Measurements from ENCODE around the gene MAPRE2. TPM values are rescaled to one million over a fixed set of nuclear protein-coding genes. Genes with fewer than 3 reads are reported as not detected.

MAPRE2 gene
- total RNA-seq, 1 experiment from 2014 or later = 14.6 TPM

DNA sequence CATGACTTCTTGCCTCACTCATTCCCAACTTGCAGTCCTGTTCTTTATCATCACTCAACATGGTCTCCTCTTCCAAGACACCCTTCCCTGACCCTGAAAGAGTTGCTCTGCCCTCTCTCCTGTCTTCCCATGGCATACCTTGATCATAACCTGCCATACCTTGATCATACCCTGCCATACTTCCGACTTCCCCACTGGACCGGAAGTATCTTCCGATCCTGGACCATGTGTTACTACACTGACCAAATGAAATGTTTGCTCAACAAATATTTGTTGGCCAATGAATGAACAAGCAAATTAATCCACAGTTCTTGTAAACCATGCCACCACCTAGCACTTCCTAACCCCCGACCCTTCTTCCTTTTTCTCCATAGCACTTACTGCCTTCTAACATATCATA is 138.7 kb downstream of the MAPRE2 start:
- no peak for DNase-seq (ENCODE audit: low read depth)

DNA sequence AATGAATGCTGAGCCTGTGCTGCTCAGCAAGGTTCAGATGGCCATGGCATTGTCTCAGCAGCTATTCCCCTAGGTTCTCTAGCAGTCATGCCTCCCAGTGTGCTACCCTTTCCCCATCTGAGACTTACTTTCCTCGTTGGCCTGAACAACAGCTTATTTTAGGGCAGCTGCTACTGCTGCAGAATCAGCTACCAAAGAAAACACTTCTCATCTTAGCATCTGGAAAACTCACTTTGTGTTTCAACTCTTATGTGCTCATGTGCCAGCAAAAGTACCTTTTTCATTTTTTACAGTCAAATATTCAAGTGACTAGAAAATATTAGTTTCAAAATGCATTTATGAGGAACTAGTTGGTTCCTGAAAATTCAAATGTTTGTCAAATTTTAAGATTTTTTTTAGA is 139.2 kb downstream of the MAPRE2 start:
- no peak for DNase-seq (ENCODE audit: low read depth)

DNA sequence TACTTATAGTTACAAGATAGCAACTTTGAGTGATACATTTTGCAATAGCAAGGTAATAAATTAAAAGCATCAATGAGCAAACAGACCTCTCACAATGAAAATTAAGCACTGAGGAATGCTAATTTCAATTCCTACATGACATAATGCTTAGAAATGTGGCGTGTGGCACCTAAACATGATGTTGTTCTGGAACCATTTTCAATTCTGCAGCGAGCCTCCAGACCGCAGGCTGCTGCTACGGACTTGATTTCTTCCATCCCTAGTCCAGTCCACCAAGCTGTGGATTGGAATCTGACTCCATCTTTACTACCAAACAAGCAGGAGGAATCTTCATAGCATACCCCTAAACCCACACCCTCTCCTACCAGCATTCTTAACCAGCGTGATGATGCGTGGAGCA is 140.9 kb downstream of the MAPRE2 start:
- no peak for DNase-seq (ENCODE audit: low read depth)

DNA sequence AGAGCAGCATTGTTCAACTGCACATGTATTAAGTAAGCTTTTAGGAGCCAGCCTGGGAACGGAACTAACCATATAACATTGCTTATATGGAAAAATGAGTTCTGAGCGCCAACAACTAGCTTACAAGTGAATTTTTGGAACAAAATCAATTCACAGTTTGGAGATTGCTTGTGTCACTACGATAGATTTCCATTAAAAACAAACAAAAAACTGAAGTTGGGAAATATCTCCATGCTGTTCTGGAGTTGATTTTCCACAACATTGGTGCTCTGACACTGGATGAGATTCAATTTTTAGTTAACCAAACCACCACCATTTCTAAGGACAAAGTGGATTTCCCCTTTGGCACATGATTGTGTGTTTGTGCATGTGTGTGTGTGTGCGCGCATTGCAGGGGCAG is 142.7 kb downstream of the MAPRE2 start:
- no peak for DNase-seq (ENCODE audit: low read depth)

DNA sequence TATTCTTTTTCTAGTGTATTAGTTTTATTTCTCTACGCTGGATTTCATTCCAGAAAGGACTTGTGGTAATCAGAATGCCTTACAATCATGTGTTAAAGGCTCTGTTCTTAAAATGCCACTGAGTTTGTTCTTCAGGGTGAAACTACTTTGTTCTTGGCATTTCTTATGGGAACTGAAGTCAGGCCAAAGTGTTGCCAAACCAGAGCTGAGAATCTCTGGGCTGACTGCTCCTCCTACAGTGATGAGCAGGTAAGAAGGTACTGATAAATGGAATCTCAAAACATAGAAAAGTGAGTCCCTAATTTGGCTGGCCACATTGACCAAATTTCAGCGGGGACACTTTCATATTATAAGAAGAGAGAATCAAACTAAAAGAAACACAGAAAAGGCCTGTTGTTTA is 144.6 kb downstream of the MAPRE2 start:
- no peak for DNase-seq (ENCODE audit: low read depth)

DNA sequence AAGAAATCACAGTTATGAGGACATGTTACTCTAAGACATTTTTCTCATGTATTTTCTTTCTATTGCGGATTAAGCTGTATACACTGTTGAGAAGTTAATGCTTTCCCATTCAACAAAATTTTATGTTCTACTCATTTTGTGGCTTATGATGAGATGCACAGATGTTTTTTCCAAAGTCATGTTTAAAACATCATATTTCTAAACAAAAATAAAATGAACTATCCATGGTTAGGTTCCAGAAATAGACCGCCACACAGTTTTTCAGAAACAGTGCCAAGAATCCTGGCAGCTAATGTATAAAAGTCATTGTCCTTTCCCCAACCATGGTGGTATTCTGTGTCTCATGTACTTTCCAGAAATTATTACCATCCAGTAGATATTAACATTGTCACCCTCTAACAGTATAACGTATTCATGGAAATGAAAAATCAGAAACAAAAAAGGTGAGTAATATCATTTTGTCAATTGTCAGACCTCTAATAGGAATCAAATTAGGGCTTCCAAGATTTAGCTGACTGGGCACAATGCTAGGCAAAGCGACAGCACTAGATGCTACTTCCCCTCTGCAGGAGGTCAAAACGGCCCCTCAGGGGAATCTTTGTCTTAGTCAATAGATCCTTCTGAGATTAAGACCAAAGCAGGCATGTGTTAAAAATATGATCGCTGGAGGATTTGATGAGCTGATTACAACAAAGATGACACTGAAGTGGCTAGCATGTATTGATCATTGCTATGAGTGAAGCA is 145.2 kb downstream of the MAPRE2 start:
- DNase-seq (ENCODE audit: low read depth) = no peak

DNA sequence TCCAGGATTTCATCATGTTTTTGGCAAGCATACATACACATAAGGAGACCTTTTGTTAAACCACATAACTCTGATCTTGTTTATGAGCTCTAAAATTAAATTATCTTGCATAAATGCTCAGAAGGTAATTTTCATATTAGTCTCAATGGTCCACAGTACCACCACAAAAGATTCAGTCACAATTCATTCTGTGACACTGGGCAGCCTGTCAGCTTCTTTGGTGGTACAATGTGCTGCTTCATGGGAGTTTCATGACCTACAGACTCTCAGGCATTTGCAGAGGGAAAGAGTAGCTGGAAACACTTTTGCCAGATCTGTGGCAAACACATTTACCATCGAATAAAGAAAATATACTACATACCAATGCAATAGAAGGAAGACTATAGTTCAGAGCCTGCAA is 148.3 kb downstream of the MAPRE2 start:
- no peak for DNase-seq (ENCODE audit: low read depth)

DNA sequence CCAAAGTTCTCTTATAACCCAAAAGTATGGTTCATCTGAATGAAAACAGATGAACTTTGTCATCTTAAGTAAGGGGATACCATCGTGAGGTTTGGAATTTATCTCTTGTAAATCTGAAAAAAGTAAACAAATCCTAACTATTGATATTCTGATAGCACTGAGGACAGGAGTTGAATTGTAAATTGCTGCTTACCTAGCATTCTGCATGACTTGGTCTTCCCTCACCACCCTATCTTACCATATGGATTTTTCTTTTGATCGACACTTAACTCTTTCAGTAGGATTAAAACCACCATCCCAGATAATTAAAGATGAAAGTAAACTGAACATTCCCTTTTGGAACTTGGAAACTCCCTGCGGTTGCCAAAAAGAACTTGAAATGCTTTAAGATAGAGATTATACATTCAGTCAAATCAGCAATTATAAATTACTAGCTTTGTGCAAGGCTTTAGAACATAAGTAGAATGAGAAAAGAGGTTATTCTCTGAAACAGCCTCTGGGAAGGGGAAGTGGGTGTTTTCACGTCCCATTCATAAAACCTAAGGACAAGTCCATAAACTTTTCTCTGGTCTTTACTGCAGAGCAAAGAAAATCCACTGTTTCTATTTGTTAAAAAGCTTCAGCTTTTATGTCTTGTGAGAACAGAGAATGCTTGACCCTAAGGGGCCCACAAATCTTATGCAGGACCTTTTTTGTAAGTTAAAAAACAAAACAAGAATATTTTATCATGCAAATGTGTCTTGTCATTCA is 149.9 kb downstream of the MAPRE2 start:
- no peak for DNase-seq (ENCODE audit: low read depth)

DNA sequence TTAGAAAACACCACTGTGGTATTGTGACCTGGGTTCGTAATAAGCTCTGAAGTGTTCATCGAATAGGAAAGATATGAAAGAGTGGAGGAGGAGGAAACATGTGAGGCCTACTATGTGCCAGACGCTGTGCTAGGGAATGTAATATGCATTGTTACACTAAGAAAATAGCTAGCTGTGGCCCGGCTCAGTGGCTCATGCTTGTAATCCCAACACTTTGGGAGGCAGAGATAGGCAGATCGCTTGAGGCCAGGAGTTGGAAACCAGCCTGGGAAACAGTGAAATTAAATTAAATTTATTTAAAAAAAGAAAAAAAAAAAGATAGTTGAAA is 150.4 kb downstream of the MAPRE2 start:
- no peak for DNase-seq (ENCODE audit: low read depth)

DNA sequence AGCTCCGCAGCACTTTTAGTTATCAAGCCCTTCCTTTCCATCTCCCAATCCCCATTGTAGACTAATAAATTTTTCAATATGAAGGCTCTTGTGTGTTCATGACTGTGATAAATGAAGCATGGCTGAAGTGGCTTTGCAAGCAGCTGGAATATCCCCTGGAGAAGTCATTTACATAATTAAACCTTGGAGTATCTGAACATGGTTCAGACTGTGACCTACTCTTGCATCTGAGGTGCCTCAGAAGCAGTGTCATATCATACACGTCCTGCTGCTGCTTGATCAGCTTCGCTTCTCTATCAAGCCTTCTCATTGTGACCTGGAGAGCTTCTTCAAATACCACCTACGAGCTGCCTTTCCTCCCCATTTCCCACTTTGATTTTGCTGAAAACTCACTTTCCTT is 151.2 kb downstream of the MAPRE2 start:
- no peak for DNase-seq (ENCODE audit: low read depth)

Other genes starting within 250 kb of the MAPRE2 start
- gene ZNF397, start 199.6 kb downstream of the MAPRE2 start, total RNA-seq (2014; rRNA removed; shearing (Covaris generic)) = 6.9 and 9.5 TPM in 2 replicates
- gene ZSCAN30, start 248.8 kb downstream of the MAPRE2 start, total RNA-seq (2014; rRNA removed; shearing (Covaris generic)) = 2.3 and 5.3 TPM in 2 replicates